SH-SY5Y (cell line): ENCODE results near the gene ADCY6.

Experiments used
- GATA2 ChIP-seq: IDR thresholded peaks from 2 replicates; pipeline ENCODE4 v1.6.1; 2011; ENCODE audit warnings: mild to moderate bottlenecking, low read depth, low read length
- GATA3 ChIP-seq: IDR thresholded peaks from 2 replicates; pipeline ENCODE4 v1.6.1; 2011; ENCODE audit warnings: low read depth, mild to moderate bottlenecking, low read length, moderate library complexity

GRCh38 chr12:48775299-48775698, 13.6 kb downstream of the ADCY6 start:
- TF ChIP-seq GATA2 (no peak), GATA3 (no peak)
